ENCODE results near the gene BANK1. TPM values are rescaled to one million over a fixed set of nuclear protein-coding genes. Genes with fewer than 3 reads are reported as not detected.
A peak's percentile ranks its signal among the peaks of the same experiment; 100 is the strongest.

Gene BANK1
- total RNA-seq: 0.51 and 1.4 TPM in 2 replicates

DNA sequence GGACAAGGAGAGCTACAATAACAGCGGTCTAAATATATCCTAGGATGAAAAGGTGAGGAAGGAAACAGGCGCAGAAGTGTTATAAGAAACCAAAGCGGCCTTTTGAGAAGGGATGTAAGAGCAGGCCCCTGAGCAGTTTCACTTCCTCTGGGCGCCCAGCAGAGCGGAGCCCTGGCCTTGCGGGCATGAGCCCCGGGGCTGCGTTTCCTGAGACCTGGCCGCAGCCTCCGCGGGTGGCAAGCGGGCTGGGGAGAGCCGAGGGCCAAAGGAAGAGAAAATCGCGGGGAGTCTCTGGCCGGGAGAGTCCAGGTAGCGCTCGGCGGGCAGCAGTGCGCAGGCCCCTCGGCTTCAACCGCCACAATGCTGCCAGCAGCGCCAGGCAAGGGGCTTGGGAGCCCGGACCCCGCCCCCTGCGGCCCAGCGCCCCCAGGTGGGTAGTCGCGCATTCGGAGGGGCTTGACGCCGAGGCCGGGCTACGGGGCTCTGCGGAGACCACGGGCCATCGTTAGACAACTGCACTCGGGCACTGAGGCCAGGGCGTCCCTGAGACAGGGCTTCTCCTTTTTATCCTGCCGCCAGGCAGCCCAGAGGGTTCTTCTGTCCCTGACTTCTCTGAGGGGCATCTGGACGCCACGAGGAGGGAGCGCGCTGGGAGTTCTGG, at the start of gene BANK1:
Gene BANK1 (plus strand): TSS at position 210 of the 661 bp plus-strand sequence. CDS start 151 bp downstream, at position 361.
- TF ChIP-seq CTCF (conservative IDR thresholded peaks at IDR 0.05; ENCODE audit: low read depth, low read length): peak; percentile 40
- DNase-seq (ENCODE audit: low read depth): no peak
- H3K4me3 ChIP-seq (ENCODE audit: low read depth, low read length): peak within 1 kb of the TSS; percentile 68

- no peak for TF ChIP-seq CTCF (conservative IDR thresholded peaks at IDR 0.05; ENCODE audit: low read depth, low read length)
- H3K4me3 ChIP-seq (ENCODE audit: low read depth, low read length): no peak overlapping the region
- no peak for DNase-seq (ENCODE audit: low read depth)
These were observed 36.8 kb upstream of the BANK1 start for GRCh38 chr4:101753721-101754120.

GRCh38 chr4:101756181-101756580, 34.3 kb upstream of the BANK1 start:
- DNase-seq (ENCODE audit: low read depth): no peak

GRCh38 chr4:101761405-101761804, 29.1 kb upstream of the BANK1 start:
- no peak for TF ChIP-seq CTCF (conservative IDR thresholded peaks at IDR 0.05; ENCODE audit: low read depth, low read length)
- no peak overlapping the region for H3K4me3 ChIP-seq (ENCODE audit: low read depth, low read length)
- no peak for DNase-seq (ENCODE audit: low read depth)

More at GRCh38 chr4:101756181-101756580, 34.3 kb upstream of the BANK1 start:
- no peak overlapping the region for H3K4me3 ChIP-seq (ENCODE audit: low read depth, low read length)
- TF ChIP-seq CTCF (conservative IDR thresholded peaks at IDR 0.05; ENCODE audit: low read depth, low read length): no peak

GRCh38 chr4:101762025-101762424, 28.5 kb upstream of the BANK1 start:
- DNase-seq (ENCODE audit: low read depth): no peak
- H3K4me3 ChIP-seq (ENCODE audit: low read depth, low read length): no peak overlapping the region
- no peak for TF ChIP-seq CTCF (conservative IDR thresholded peaks at IDR 0.05; ENCODE audit: low read depth, low read length)

- no peak overlapping the region for H3K4me3 ChIP-seq (ENCODE audit: low read depth, low read length)
- no peak for TF ChIP-seq CTCF (conservative IDR thresholded peaks at IDR 0.05; ENCODE audit: low read depth, low read length)
- DNase-seq (ENCODE audit: low read depth): no peak
These were observed 28.0 kb upstream of the BANK1 start for GRCh38 chr4:101762534-101762933.

DNA sequence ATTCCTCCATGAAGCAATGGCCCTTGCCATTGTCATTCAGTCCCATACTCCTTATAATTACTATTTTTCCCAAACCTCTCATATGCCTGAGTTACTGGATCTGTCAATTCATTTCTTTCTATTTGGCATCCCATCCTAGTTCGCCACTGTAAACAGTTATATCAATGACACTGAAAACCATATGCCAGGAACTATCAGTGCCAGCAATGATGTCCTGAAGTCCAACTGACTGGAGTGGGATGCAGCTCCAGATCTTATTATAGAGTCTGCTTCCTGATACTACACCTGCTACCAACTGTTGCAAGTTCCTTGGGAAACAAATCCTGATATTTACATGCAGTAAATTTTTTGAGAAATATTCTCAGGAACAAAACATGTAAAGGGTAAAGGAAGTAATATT, 27.0 kb upstream of the BANK1 start:
- DNase-seq (ENCODE audit: low read depth): no peak
- no peak overlapping the region for H3K4me3 ChIP-seq (ENCODE audit: low read depth, low read length)
- TF ChIP-seq CTCF (conservative IDR thresholded peaks at IDR 0.05; ENCODE audit: low read depth, low read length): no peak

Measured in epithelial cell of proximal tubule (primary cell).